ENCODE measurements around the gene ANK2.

The ANK2 gene

GRCh38 chr4:113049421-113050370 is at the start of gene ANK2:
Gene ANK2, plus strand, starts transcription at chr4:113049653. Its CDS starts 76 bp downstream, at chr4:113049729.
- DNase-seq, result no peak

GRCh38 chr4:113003841-113004240 is 45.6 kb upstream of the ANK2 start:
- no peak for DNase-seq

GRCh38 chr4:113004655-113005054 is 44.8 kb upstream of the ANK2 start:
- no peak for DNase-seq

GRCh38 chr4:113006632-113007031 is 42.8 kb upstream of the ANK2 start:
- DNase-seq, result no peak

- DNase-seq, result no peak
Measured at GRCh38 chr4:113007151-113007550, 42.3 kb upstream of the ANK2 start.

GRCh38 chr4:113008135-113008534 is 41.3 kb upstream of the ANK2 start:
- no peak for DNase-seq

GRCh38 chr4:113008716-113009115 is 40.7 kb upstream of the ANK2 start:
- no peak for DNase-seq

- no peak for DNase-seq
Measured at GRCh38 chr4:113009461-113009860, 40.0 kb upstream of the ANK2 start.

- no peak for DNase-seq
Measured at GRCh38 chr4:113012122-113012725, 37.2 kb upstream of the ANK2 start.

- no peak for DNase-seq
Measured at GRCh38 chr4:113012786-113013185, 36.7 kb upstream of the ANK2 start.

- DNase-seq, result no peak
Measured at GRCh38 chr4:113013751-113014150, 35.7 kb upstream of the ANK2 start.

GRCh38 chr4:113016377-113016776 is 33.1 kb upstream of the ANK2 start:
- no peak for DNase-seq

- DNase-seq, result no peak
Measured at GRCh38 chr4:113020966-113021365, 28.5 kb upstream of the ANK2 start.

- no peak for DNase-seq
Measured at GRCh38 chr4:113024388-113024787, 25.1 kb upstream of the ANK2 start.

GRCh38 chr4:113025416-113025815 is 24.0 kb upstream of the ANK2 start:
- no peak for DNase-seq

GRCh38 chr4:113026556-113026955 is 22.9 kb upstream of the ANK2 start:
- no peak for DNase-seq

- no peak for DNase-seq
Measured at GRCh38 chr4:113028074-113028473, 21.4 kb upstream of the ANK2 start.

GRCh38 chr4:113031212-113031611 is 18.2 kb upstream of the ANK2 start:
- no peak for DNase-seq

- DNase-seq, result no peak
Measured at GRCh38 chr4:113040793-113041192, 8.7 kb upstream of the ANK2 start.

- no peak for DNase-seq
Measured at GRCh38 chr4:113042502-113042901, 7.0 kb upstream of the ANK2 start.

GRCh38 chr4:113043591-113043990 is 5.9 kb upstream of the ANK2 start:
- no peak for DNase-seq

- DNase-seq, result no peak
Measured at GRCh38 chr4:113050371-113050755, 910 bp downstream of the ANK2 start.

- no peak for DNase-seq
Measured at GRCh38 chr4:113050837-113051236, 1.4 kb downstream of the ANK2 start.

GRCh38 chr4:113051361-113051760 is 1.9 kb downstream of the ANK2 start:
- no peak for DNase-seq
